Heart left ventricle (tissue), 16 donors: ENCODE results near the gene VWA8. TPM values are rescaled to one million over a fixed set of nuclear protein-coding genes. Genes with fewer than 3 reads are reported as not detected.

Experiments used
- ATAC-seq, 4 donors: fragments of 200-7000 bp; cut with Tn5 transposase; one replicate each; pipeline ENCODE4 v1.9.1; 2020 to 2022; ENCODE audit warnings: moderate library complexity in 4 of 4, mild to moderate bottlenecking in 3 of 4, moderate number of reproducible peaks in 1 of 4
- DNase-seq, 5 donors: peaks; one replicate each; pipeline ENCODE4 v3.0.0-alpha.2; 2020
- H3K27ac ChIP-seq, 12 donors: fragments of 200-600 bp; sonication (generic) in 4 of 12; one replicate each; pipeline versions ENCODE4 v1.5.0 to v1.8.0; 2016 to 2022; ENCODE audit warnings: mild to moderate bottlenecking in 2 of 12
- H3K27me3 ChIP-seq, 9 donors: fragments of 200-600 bp; sonication (generic) in 2 of 9; one replicate each; pipeline versions ENCODE4 v1.5.1 to v1.8.0; 2016 to 2022; ENCODE audit warnings: mild to moderate bottlenecking in 3 of 9
- H3K36me3 ChIP-seq, 9 donors: fragments of 200-600 bp; sonication (generic) in 2 of 9; one replicate each; pipeline versions ENCODE4 v1.5.0 to v1.8.0; 2018 to 2022; ENCODE audit warnings: mild to moderate bottlenecking in 2 of 9
- H3K4me1 ChIP-seq, 12 donors: fragments of 200-600 bp; sonication (generic) in 4 of 12; one replicate each; pipeline versions ENCODE4 v1.5.0 to v1.8.0; 2016 to 2022; ENCODE audit warnings: mild to moderate bottlenecking in 3 of 12
- H3K4me3 ChIP-seq, 12 donors: fragments of 200-600 bp; sonication (generic) in 4 of 12; one replicate each; pipeline versions ENCODE4 v1.5.0 to v1.8.0; 2017 to 2022; ENCODE audit warnings: mild to moderate bottlenecking in 9 of 12, moderate library complexity in 4 of 12
- H3K9me3 ChIP-seq, 12 donors: fragments of 200-600 bp; sonication (generic) in 4 of 12; one replicate each; pipeline versions ENCODE4 v1.5.0 to v1.8.0; 2016 to 2022; ENCODE audit warnings: mild to moderate bottlenecking in 1 of 12
- POLR2A ChIP-seq, 2 donors: fragments of 450-650 bp; IDR thresholded peaks; one replicate each; pipeline ENCODE4 v1.6.1; 2017; ENCODE audit warnings: antibody characterized with exemption in 2 of 2, mild to moderate bottlenecking in 2 of 2, moderate library complexity in 2 of 2
- WGBS, 4 donors: extraction: QIAGEN DNeasy Blood & Tissue Kit in 2 of 4; methylation state at CpG; one replicate each; pipeline versions ENCODE4 v1.1.5 to v1.1.7; 2013 to 2018; 5-methylcytosine and 5-hydroxymethylcytosine counted together
- intact Hi-C, 10 donors: fragments of 100-400 bp; cut with DNase I; formaldehyde crosslinking; loops; one replicate each; pipeline versions ENCODE4 v1.11.1 to v1.14.2; 2022
- polyA plus RNA-seq, 2 donors: library from polyadenylated mRNA; stranded (reverse); fragments of 200-250 nt; gene quantifications; one replicate each; pipeline ENCODE4 v1.2.3, GENCODE V29; 2013
- total RNA-seq, 9 donors: library from RNA; depleted of rRNA in 2 of 9; stranded (reverse); fragments of >200 nt in 2 of 9; fragmentation: NEBNext Ultra II Directional in 3 of 9; extraction: Animal tissue kit (Norgen Biotek cat#: 25700) in 3 of 9; gene quantifications; one replicate each; pipeline versions ENCODE4 v1.1.0 to v1.2.4, GENCODE V29; 2016 to 2023
- TF ChIP-seq, protein P1 (sequence below), 12 donors: fragments of 200-600 bp; sonication (generic) in 4 of 12; IDR thresholded peaks; one replicate each; pipeline versions ENCODE4 v1.5.0 to v1.8.0; 2018 to 2022; ENCODE audit warnings: antibody characterized with exemption in 12 of 12, mild to moderate bottlenecking in 5 of 12
- donor health status: ischemic (EF 13 %, LVEDD 7.1; RV severe dilation, severe dysfunction).
- donor health status: healthy with polysubstance abuse.
- donor health status: DM: no; HTN: yes; CAD: no.
- donor health status: DM: no; HTN: no; CAD: no.
- donor health status: ischemic (EF 25% LVEDD 6.9; RV normal size, moderate dysfunction).
- donor health status: ischemic (EF 25% LVEDD 5.7; RV mildly dilated, moderate dysfunction).
- donor health status: healthy.
- donor health status: DM: yes; HTN: yes; CAD: no.
- donor health status: ischemic (EF 35%, LVEDD 5.7; RV mildly dilated, moderate dysfunction).
- donor health status: nonischemic (EF 11% LVEDD 7.7; RV severe dilation, severe dysfunction).
- donor health status: DM: yes; HTN: yes; CAD: no.
- donor health status: PGD.
- donor health status: ischemic (EF 29% LVEDD 5.4; RV normal size, mild dysfunction).
- donor health status: nonischemic (EF 23%, LVEDD 6.1; RV moderate dilation, normal function).

VWA8 gene
- total and polyA plus RNA-seq, 11 donors: 12.1 to 64.1 (median 41.8) TPM

DNA sequence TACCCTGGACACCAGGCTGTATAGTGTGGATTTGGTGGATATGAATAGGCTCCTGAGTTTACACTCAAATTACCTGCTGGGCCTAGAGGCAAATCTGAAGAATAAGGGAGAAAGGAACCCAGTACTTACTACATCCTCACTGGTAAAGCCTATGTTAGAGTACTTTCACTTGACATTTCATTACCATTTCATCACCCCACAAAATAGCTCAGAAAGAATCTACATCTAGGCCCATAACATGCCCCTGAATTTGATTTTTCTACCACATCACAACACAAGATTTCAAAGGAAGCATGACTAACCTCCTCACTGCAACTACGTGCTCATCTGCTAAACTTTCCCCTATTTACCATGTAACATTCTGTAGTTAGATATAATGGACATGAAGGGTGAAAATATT lies 43.3 kb downstream of the VWA8 start:
- no peak overlapping the region for H3K4me3 ChIP-seq
- no peaks in the 10 kb centered on the region for H3K27me3 ChIP-seq
- H3K27ac ChIP-seq: peak overlapping the region in 8 of 12 donors; percentile 8 to 63 (median 49)
- peaks cover 0 to 7% (median 0%) of the 10 kb centered on the region in 12 donors for H3K9me3 ChIP-seq
- DNase-seq: no peak
- TF ChIP-seq POLR2A (IDR thresholded peaks at IDR 0.05): no peak
- TF ChIP-seq, protein P1, sequence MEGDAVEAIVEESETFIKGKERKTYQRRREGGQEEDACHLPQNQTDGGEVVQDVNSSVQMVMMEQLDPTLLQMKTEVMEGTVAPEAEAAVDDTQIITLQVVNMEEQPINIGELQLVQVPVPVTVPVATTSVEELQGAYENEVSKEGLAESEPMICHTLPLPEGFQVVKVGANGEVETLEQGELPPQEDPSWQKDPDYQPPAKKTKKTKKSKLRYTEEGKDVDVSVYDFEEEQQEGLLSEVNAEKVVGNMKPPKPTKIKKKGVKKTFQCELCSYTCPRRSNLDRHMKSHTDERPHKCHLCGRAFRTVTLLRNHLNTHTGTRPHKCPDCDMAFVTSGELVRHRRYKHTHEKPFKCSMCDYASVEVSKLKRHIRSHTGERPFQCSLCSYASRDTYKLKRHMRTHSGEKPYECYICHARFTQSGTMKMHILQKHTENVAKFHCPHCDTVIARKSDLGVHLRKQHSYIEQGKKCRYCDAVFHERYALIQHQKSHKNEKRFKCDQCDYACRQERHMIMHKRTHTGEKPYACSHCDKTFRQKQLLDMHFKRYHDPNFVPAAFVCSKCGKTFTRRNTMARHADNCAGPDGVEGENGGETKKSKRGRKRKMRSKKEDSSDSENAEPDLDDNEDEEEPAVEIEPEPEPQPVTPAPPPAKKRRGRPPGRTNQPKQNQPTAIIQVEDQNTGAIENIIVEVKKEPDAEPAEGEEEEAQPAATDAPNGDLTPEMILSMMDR (IDR thresholded peaks at IDR 0.05): no peak
- no peaks in the 10 kb centered on the region for H3K36me3 ChIP-seq
- intact Hi-C loops: loop anchor here in 4 of 10 donors (5.0 to 10.0 kb wide), 4 partner anchors 45 to 243 kb away; partner anchors contain the start of gene VWA8 (in 1 of the 4)
- no peak for ATAC-seq
- 43 to 72% (median 58%) methylated on average over 1 of the region's 1 CpG for WGBS, 4 donors
- peaks cover 3 to 68% (median 48%) of the 10 kb centered on the region in 12 donors for H3K4me1 ChIP-seq

GRCh38 chr13:41916173-41916954 lies 44.5 kb downstream of the VWA8 start:
- H3K4me1 ChIP-seq: peaks cover 3 to 68% (median 48%) of the 10 kb centered on the region in 12 donors
- intact Hi-C loops: loop anchor here in 4 of 10 donors (5.0 to 10.0 kb wide), 4 partner anchors 46 to 242 kb away; partner anchors contain the start of gene VWA8 (in 1 of the 4)

GRCh38 chr13:41915081-41915480 lies 45.8 kb downstream of the VWA8 start:
- Histone ChIP-seq H3K4me1 (peaks cover 3 to 67% (median 47%) of the 10 kb centered on the region in 12 donors), H3K27ac (peak overlapping the region in 11 of 12 donors; percentile 3 to 66 (median 43)), H3K9me3 (no peaks in the 10 kb centered on the region), H3K4me3 (no peak overlapping the region), H3K27me3 (no peaks in the 10 kb centered on the region), H3K36me3 (peaks cover 0 to 6% (median 0%) of the 10 kb centered on the region in 9 donors)
- intact Hi-C loops: loop anchor here in 4 of 10 donors (5.0 to 10.0 kb wide), 4 partner anchors 47 to 240 kb away; partner anchors contain the start of gene VWA8 (in 1 of the 4)
- TF ChIP-seq POLR2A (IDR thresholded peaks at IDR 0.05): no peak
- TF ChIP-seq, protein P1 (IDR thresholded peaks at IDR 0.05): no peak
- ATAC-seq (peak in 2 of 4 donors; percentile 41 to 55), DNase-seq (no peak)

More at GRCh38 chr13:41916173-41916954, 44.5 kb downstream of the VWA8 start:
- H3K36me3 ChIP-seq: peaks cover 0 to 4% (median 0%) of the 10 kb centered on the region in 9 donors
- ATAC-seq (peak in 3 of 4 donors; percentile 39 to 58 (median 50)), DNase-seq (no peak)
- TF ChIP-seq, protein P1 (IDR thresholded peaks at IDR 0.05): no peak
- no peak for TF ChIP-seq POLR2A (IDR thresholded peaks at IDR 0.05)
- no peaks in the 10 kb centered on the region for H3K27me3 ChIP-seq
- WGBS, 4 donors: 25 to 29% (median 27%) methylated on average over 5 of the region's 5 CpGs
- peak overlapping the region in 11 of 12 donors; percentile 10 to 63 (median 55) for H3K27ac ChIP-seq
- H3K4me3 ChIP-seq: peak overlapping the region in 3 of 12 donors; percentile 8 to 12 (median 10)
- no peaks in the 10 kb centered on the region for H3K9me3 ChIP-seq

GRCh38 chr13:41914552-41914951 lies 46.4 kb downstream of the VWA8 start:
- ATAC-seq (no peak), DNase-seq (no peak)
- Histone ChIP-seq H3K36me3 (peaks cover 0 to 7% (median 0%) of the 10 kb centered on the region in 9 donors), H3K9me3 (no peaks in the 10 kb centered on the region), H3K4me3 (no peak overlapping the region), H3K27ac (peak overlapping the region in 11 of 12 donors; percentile 3 to 66 (median 43)), H3K4me1 (peaks cover 3 to 62% (median 41%) of the 10 kb centered on the region in 12 donors), H3K27me3 (no peaks in the 10 kb centered on the region)
- intact Hi-C loops: loop anchor here in 3 of 10 donors (10.0 kb wide), 2 partner anchors 190 to 240 kb away; no protein-coding TSS in a partner anchor
- TF ChIP-seq, protein P1 (IDR thresholded peaks at IDR 0.05): no peak
- no peak for TF ChIP-seq POLR2A (IDR thresholded peaks at IDR 0.05)
